Liver (tissue), 9 donors: Measurements from ENCODE around the gene TSPAN16. TPM values are rescaled to one million over a fixed set of nuclear protein-coding genes. Genes with fewer than 3 reads are reported as not detected.

ENCODE experiments used
- DNase-seq: peaks from one replicate; pipeline ENCODE4 v3.0.0-alpha.2; 2017; ENCODE audit warnings: low spot score
- H3K27ac ChIP-seq, 2 donors: one replicate each; pipeline ENCODE4 v1.7.0; 2013; ENCODE audit warnings: inconsistent platforms in 2 of 2, low read length in 2 of 2, control low read depth in 1 of 2, low read depth in 1 of 2, mild to moderate bottlenecking in 1 of 2
- H3K27me3 ChIP-seq, 4 donors: one replicate each; pipeline versions ENCODE4 v1.6.1 to v1.7.0; 2013; ENCODE audit warnings: low read length in 3 of 4, inconsistent platforms in 1 of 4, mild to moderate bottlenecking in 1 of 4, moderate library complexity in 1 of 4; ENCODE audit not compliant: control insufficient read depth in 4 of 4, insufficient read depth in 4 of 4
- H3K36me3 ChIP-seq, 4 donors: one replicate each; pipeline versions ENCODE4 v1.6.1 to v1.7.0; 2013; ENCODE audit warnings: low read length in 3 of 4, mild to moderate bottlenecking in 3 of 4, low read depth in 1 of 4, moderate library complexity in 1 of 4; ENCODE audit not compliant: control insufficient read depth in 4 of 4, insufficient read depth in 3 of 4
- H3K4me1 ChIP-seq, 4 donors: one replicate each; pipeline versions ENCODE4 v1.6.1 to v1.7.0; 2013; ENCODE audit warnings: low read length in 3 of 4, mild to moderate bottlenecking in 3 of 4, moderate library complexity in 1 of 4; ENCODE audit not compliant: control insufficient read depth in 4 of 4, insufficient read depth in 4 of 4
- H3K4me3 ChIP-seq, 3 donors: one replicate each; pipeline versions ENCODE4 v1.6.1 to v1.7.0; 2013; ENCODE audit warnings: low read length in 3 of 3, control low read depth in 1 of 3, low read depth in 1 of 3, mild to moderate bottlenecking in 1 of 3
- H3K9ac ChIP-seq, 2 donors: one replicate each; pipeline ENCODE4 v1.7.0; 2013; ENCODE audit warnings: low read length in 2 of 2, mild to moderate bottlenecking in 2 of 2, moderate library complexity in 2 of 2, control low read depth in 1 of 2, low read depth in 1 of 2
- H3K9me3 ChIP-seq, 4 donors: one replicate each; pipeline versions ENCODE4 v1.6.1 to v1.7.0; 2013; ENCODE audit warnings: low read length in 3 of 4; ENCODE audit not compliant: control insufficient read depth in 4 of 4
- EGR1 ChIP-seq, 2 donors: IDR thresholded peaks; 2 replicates each; pipeline ENCODE4 v1.6.1; 2016 to 2018; ENCODE audit warnings: antibody characterized with exemption in 2 of 2, low read depth in 2 of 2
- FOXA1 ChIP-seq: IDR thresholded peaks from 2 replicates; pipeline ENCODE4 v1.6.1; 2016; ENCODE audit warnings: antibody characterized with exemption
- FOXA2 ChIP-seq: IDR thresholded peaks from 2 replicates; pipeline ENCODE4 v1.6.1; 2016; ENCODE audit warnings: antibody characterized with exemption
- GABPA ChIP-seq, 2 donors: IDR thresholded peaks in 1 of 2; conservative IDR thresholded peaks in 1 of 2; 2 replicates each; pipeline ENCODE4 v1.6.1; 2016; ENCODE audit warnings: antibody characterized with exemption in 2 of 2, mild to moderate bottlenecking in 1 of 2, moderate library complexity in 1 of 2
- HNF4A ChIP-seq, 2 donors: conservative IDR thresholded peaks; 2 replicates each; pipeline ENCODE4 v1.6.1; 2016; ENCODE audit warnings: antibody characterized with exemption in 2 of 2, mild to moderate bottlenecking in 2 of 2
- HNF4G ChIP-seq: IDR thresholded peaks from 2 replicates; pipeline ENCODE4 v1.6.1; 2016; ENCODE audit warnings: antibody characterized with exemption
- JUND ChIP-seq, 2 donors: IDR thresholded peaks; 2 replicates each; pipeline ENCODE4 v1.6.1; 2016; ENCODE audit warnings: antibody characterized with exemption in 2 of 2
- NR2F2 ChIP-seq: IDR thresholded peaks from 2 replicates; pipeline ENCODE4 v1.6.1; 2016; ENCODE audit warnings: antibody characterized with exemption
- RAD21 ChIP-seq, 2 donors: IDR thresholded peaks; 2 replicates each; pipeline ENCODE4 v1.6.1; 2016; ENCODE audit warnings: antibody characterized with exemption in 2 of 2, mild to moderate bottlenecking in 2 of 2
- RXRA ChIP-seq, 2 donors: IDR thresholded peaks; 2 replicates each; pipeline ENCODE4 v1.6.1; 2017 to 2018; ENCODE audit warnings: antibody characterized with exemption in 2 of 2, mild to moderate bottlenecking in 1 of 2
- SP1 ChIP-seq: IDR thresholded peaks from 2 replicates; pipeline ENCODE4 v1.6.1; 2018; ENCODE audit warnings: antibody characterized with exemption, mild to moderate bottlenecking
- TAF1 ChIP-seq: conservative IDR thresholded peaks from 2 replicates; pipeline ENCODE4 v1.6.1; 2016; ENCODE audit warnings: antibody characterized with exemption, mild to moderate bottlenecking
- YY1 ChIP-seq: IDR thresholded peaks from 2 replicates; pipeline ENCODE4 v1.6.1; 2016; ENCODE audit warnings: antibody characterized with exemption, mild to moderate bottlenecking
- ZBTB33 ChIP-seq: IDR thresholded peaks from 2 replicates; pipeline ENCODE4 v1.6.1; 2016; ENCODE audit warnings: antibody characterized with exemption
- WGBS: extraction: QIAGEN DNeasy Blood & Tissue Kit; methylation state at CpG from one replicate; pipeline ENCODE4 v1.1.7; 2013; 5-methylcytosine and 5-hydroxymethylcytosine counted together
- polyA plus RNA-seq, 2 donors: library from polyadenylated mRNA; stranded (reverse) in 1 of 2; unstranded in 1 of 2; fragments of 200-250 nt in 1 of 2; fragments of >200 nt in 1 of 2; fragmentation: Nextera tagmentation in 1 of 2; extraction: Ambion mirVana in 1 of 2; gene quantifications; one replicate each; pipeline versions ENCODE4 v1.2.1 to v1.2.3, GENCODE V29; 2013 to 2015
- total RNA-seq, 2 donors: library from RNA; depleted of rRNA; stranded (reverse); fragments of >200 nt; gene quantifications; one replicate each; pipeline ENCODE4 v1.2.3, GENCODE V29; 2014
- TF ChIP-seq, protein P1 (sequence below): IDR thresholded peaks from 2 replicates; pipeline ENCODE4 v1.6.1; 2016; ENCODE audit warnings: antibody characterized with exemption
- TF ChIP-seq, protein P2 (sequence below): fragments of 150-350 bp; IDR thresholded peaks from 2 replicates; pipeline ENCODE4 v1.5.1; 2017; ENCODE audit warnings: improper control_type of control experiment, low read depth, low read length; ENCODE audit not compliant: missing input control
- TF ChIP-seq, protein P3 (sequence below): IDR thresholded peaks from 2 replicates; pipeline ENCODE4 v1.6.1; 2016; ENCODE audit warnings: antibody characterized with exemption
- TF ChIP-seq, protein P4 (sequence below): IDR thresholded peaks from 2 replicates; pipeline ENCODE4 v1.6.1; 2016; ENCODE audit warnings: antibody characterized with exemption, mild to moderate bottlenecking
- donor health status: healthy.
- donor health status: healthy.
- donor health status: healthy.
- donor health status: healthy.
- donor health status: healthy.

Gene TSPAN16
- total and polyA plus RNA-seq, 4 donors: not detected

- no peak overlapping the region for H3K27ac ChIP-seq
- H3K27me3 ChIP-seq: no peaks in the 10 kb centered on the region
- TF ChIP-seq, protein P1, sequence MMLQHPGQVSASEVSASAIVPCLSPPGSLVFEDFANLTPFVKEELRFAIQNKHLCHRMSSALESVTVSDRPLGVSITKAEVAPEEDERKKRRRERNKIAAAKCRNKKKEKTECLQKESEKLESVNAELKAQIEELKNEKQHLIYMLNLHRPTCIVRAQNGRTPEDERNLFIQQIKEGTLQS: no peak
- TF ChIP-seq RAD21 (IDR thresholded peaks at IDR 0.05) (peak; percentile 15 to 43), EGR1 (IDR thresholded peaks at IDR 0.05; ENCODE audit: low read depth in 2 of 2) (no peak), GABPA (IDR thresholded peaks at IDR 0.05 in 1 of 2, conservative IDR thresholded peaks at IDR 0.05 in 1 of 2) (peak in 1 of 2 donors; percentile 42), HNF4A (conservative IDR thresholded peaks at IDR 0.05) (peak; percentile 88 to 91), JUND (IDR thresholded peaks at IDR 0.05) (peak in 1 of 2 donors; percentile 60), NR2F2 (no peak), TAF1 (no peak), FOXA1 (peak; percentile 67), FOXA2 (peak; percentile 78), SP1 (peak; percentile 82), YY1 (peak; percentile 42), RXRA (IDR thresholded peaks at IDR 0.05) (peak; percentile 57 to 80), HNF4G (peak; percentile 82), ZBTB33 (no peak)
- TF ChIP-seq, protein P2, sequence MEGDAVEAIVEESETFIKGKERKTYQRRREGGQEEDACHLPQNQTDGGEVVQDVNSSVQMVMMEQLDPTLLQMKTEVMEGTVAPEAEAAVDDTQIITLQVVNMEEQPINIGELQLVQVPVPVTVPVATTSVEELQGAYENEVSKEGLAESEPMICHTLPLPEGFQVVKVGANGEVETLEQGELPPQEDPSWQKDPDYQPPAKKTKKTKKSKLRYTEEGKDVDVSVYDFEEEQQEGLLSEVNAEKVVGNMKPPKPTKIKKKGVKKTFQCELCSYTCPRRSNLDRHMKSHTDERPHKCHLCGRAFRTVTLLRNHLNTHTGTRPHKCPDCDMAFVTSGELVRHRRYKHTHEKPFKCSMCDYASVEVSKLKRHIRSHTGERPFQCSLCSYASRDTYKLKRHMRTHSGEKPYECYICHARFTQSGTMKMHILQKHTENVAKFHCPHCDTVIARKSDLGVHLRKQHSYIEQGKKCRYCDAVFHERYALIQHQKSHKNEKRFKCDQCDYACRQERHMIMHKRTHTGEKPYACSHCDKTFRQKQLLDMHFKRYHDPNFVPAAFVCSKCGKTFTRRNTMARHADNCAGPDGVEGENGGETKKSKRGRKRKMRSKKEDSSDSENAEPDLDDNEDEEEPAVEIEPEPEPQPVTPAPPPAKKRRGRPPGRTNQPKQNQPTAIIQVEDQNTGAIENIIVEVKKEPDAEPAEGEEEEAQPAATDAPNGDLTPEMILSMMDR: no peak
- TF ChIP-seq, protein P3, sequence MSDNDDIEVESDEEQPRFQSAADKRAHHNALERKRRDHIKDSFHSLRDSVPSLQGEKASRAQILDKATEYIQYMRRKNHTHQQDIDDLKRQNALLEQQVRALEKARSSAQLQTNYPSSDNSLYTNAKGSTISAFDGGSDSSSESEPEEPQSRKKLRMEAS: peak; percentile 81
- TF ChIP-seq, protein P4, sequence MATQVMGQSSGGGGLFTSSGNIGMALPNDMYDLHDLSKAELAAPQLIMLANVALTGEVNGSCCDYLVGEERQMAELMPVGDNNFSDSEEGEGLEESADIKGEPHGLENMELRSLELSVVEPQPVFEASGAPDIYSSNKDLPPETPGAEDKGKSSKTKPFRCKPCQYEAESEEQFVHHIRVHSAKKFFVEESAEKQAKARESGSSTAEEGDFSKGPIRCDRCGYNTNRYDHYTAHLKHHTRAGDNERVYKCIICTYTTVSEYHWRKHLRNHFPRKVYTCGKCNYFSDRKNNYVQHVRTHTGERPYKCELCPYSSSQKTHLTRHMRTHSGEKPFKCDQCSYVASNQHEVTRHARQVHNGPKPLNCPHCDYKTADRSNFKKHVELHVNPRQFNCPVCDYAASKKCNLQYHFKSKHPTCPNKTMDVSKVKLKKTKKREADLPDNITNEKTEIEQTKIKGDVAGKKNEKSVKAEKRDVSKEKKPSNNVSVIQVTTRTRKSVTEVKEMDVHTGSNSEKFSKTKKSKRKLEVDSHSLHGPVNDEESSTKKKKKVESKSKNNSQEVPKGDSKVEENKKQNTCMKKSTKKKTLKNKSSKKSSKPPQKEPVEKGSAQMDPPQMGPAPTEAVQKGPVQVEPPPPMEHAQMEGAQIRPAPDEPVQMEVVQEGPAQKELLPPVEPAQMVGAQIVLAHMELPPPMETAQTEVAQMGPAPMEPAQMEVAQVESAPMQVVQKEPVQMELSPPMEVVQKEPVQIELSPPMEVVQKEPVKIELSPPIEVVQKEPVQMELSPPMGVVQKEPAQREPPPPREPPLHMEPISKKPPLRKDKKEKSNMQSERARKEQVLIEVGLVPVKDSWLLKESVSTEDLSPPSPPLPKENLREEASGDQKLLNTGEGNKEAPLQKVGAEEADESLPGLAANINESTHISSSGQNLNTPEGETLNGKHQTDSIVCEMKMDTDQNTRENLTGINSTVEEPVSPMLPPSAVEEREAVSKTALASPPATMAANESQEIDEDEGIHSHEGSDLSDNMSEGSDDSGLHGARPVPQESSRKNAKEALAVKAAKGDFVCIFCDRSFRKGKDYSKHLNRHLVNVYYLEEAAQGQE: peak; percentile 34
- H3K4me1 ChIP-seq: peaks cover 0 to 12% (median 6%) of the 10 kb centered on the region in 4 donors
- no peaks in the 10 kb centered on the region for H3K36me3 ChIP-seq
- 47% methylated on average over 11 of the region's 11 CpGs for WGBS
- peak; percentile 51 for DNase-seq
- H3K9me3 ChIP-seq: no peaks in the 10 kb centered on the region
- no peak overlapping the region for H3K4me3 ChIP-seq
- H3K9ac ChIP-seq: no peak overlapping the region
Measured at GRCh38 chr19:11265785-11266236, 30.1 kb upstream of the TSPAN16 start.
